Measurements from ENCODE around the gene NDUFB2. TPM values are rescaled to one million over a fixed set of nuclear protein-coding genes. Genes with fewer than 3 reads are reported as not detected.

Gene NDUFB2
- total RNA-seq, 1 donor, result 56.5 TPM

DNA sequence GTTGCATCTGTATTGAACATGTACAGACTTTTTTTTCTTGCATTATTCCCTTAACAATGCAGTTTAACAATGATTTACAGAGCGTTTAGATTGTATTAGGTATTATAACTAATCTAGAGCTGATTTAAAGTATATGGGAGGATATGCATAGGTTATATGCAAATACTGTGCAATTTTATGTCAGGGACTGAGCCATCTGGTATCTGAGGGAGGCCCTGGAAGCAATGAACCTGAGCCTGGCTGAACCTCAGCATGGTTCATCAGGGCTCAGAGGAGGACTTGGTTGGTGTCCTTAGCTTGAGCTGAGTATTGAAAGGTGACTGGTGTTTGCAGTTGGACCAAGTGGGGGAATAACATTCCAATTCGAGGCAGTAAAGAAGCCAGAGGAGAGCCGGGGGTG lies 19.0 kb upstream of the NDUFB2 start:
- H3K4me3 ChIP-seq (ENCODE audit: insufficient read depth, low read length), result no peak overlapping the region
- no peaks in the 10 kb centered on the region for H3K9me3 ChIP-seq (ENCODE audit: low read depth, low read length)
- DNase-seq (ENCODE audit: insufficient read length, low spot score, missing footprints), result no peak
- H3K27ac ChIP-seq (ENCODE audit: low read depth, low read length), result no peak overlapping the region
- peaks cover 8% of the 10 kb centered on the region for H3K4me1 ChIP-seq (ENCODE audit: insufficient read depth, low read length)
- no peaks in the 10 kb centered on the region for H3K79me2 ChIP-seq (ENCODE audit: insufficient read depth, low read length)
- no peak overlapping the region for H2AFZ ChIP-seq (ENCODE audit: low read length)
- no peak overlapping the region for H3K4me2 ChIP-seq (ENCODE audit: insufficient read depth, low read length)
- no peaks in the 10 kb centered on the region for H3K27me3 ChIP-seq (ENCODE audit: insufficient read depth, low read length)
- peaks cover 7% of the 10 kb centered on the region for H3K36me3 ChIP-seq (ENCODE audit: insufficient read depth, low read length)
- H4K20me1 ChIP-seq (ENCODE audit: insufficient read depth, low read length), result peaks cover 4% of the 10 kb centered on the region
- TF ChIP-seq, protein P1, sequence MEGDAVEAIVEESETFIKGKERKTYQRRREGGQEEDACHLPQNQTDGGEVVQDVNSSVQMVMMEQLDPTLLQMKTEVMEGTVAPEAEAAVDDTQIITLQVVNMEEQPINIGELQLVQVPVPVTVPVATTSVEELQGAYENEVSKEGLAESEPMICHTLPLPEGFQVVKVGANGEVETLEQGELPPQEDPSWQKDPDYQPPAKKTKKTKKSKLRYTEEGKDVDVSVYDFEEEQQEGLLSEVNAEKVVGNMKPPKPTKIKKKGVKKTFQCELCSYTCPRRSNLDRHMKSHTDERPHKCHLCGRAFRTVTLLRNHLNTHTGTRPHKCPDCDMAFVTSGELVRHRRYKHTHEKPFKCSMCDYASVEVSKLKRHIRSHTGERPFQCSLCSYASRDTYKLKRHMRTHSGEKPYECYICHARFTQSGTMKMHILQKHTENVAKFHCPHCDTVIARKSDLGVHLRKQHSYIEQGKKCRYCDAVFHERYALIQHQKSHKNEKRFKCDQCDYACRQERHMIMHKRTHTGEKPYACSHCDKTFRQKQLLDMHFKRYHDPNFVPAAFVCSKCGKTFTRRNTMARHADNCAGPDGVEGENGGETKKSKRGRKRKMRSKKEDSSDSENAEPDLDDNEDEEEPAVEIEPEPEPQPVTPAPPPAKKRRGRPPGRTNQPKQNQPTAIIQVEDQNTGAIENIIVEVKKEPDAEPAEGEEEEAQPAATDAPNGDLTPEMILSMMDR (IDR thresholded peaks at IDR 0.05; ENCODE audit: extremely low read depth, low read depth, low read length), result no peak

DNA sequence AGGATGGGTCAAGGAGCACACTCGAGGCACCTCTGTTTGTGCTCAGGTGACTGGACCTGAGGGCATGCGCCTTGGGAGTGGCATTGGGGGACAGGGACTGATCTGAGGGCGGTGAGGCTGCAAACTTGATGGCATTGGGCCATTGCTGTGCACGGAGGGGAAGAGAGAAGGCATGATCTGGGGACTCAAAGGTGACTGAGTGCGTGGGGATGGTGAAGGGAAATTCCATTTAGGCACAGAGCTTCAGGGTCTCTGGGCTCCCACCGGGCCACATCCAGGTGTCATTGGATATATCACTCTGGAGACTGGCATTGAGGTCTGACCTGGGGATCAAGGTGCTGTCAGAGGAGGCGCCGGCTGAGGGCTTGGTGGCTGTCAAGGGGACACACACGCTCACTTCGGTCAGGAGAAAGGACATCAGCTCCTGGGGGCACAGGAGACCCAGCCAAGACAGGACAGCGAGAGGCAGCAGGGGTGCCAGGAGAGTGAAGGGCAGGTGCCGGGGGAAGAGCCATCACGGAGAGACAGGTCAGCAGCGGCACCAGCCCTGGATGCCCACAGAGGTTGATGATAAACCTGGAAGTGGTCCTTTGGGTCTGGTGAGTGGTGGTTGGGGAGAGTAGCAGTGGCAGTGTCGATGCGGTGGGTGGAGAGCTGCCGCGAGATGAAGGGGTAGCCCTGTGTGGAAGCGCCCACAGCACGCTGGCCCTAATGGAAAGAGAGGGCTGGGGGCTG lies 18.3 kb upstream of the NDUFB2 start:
- H4K20me1 ChIP-seq (ENCODE audit: insufficient read depth, low read length), result peaks cover 4% of the 10 kb centered on the region
- peaks cover 8% of the 10 kb centered on the region for H3K4me1 ChIP-seq (ENCODE audit: insufficient read depth, low read length)
- no peaks in the 10 kb centered on the region for H3K27me3 ChIP-seq (ENCODE audit: insufficient read depth, low read length)
- H3K79me2 ChIP-seq (ENCODE audit: insufficient read depth, low read length), result no peaks in the 10 kb centered on the region
- H3K4me2 ChIP-seq (ENCODE audit: insufficient read depth, low read length), result no peak overlapping the region
- no peak overlapping the region for H3K27ac ChIP-seq (ENCODE audit: low read depth, low read length)
- no peaks in the 10 kb centered on the region for H3K9me3 ChIP-seq (ENCODE audit: low read depth, low read length)
- no peak overlapping the region for H3K4me3 ChIP-seq (ENCODE audit: insufficient read depth, low read length)
- H2AFZ ChIP-seq (ENCODE audit: low read length), result no peak overlapping the region
- no peak for DNase-seq (ENCODE audit: insufficient read length, low spot score, missing footprints)
- TF ChIP-seq, protein P1 (IDR thresholded peaks at IDR 0.05; ENCODE audit: extremely low read depth, low read depth, low read length), result no peak
- H3K36me3 ChIP-seq (ENCODE audit: insufficient read depth, low read length), result peaks cover 7% of the 10 kb centered on the region

DNA sequence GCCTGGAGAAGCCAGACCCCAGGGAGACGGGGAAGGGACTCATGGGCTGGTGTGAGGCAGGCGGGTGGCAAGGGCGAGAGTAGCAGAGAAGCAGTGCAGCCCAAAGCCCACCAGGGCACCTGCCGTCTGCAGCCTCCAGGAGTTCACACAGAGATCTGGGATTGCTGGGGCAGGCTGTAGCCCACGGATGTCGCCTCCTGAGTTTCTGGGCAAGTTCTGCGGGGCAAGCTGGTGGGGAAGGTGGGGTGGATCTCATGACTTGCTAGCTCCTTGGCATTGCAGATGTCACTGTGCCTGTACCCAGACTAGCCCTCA lies 17.7 kb upstream of the NDUFB2 start:
- Histone ChIP-seq H3K36me3 (ENCODE audit: insufficient read depth, low read length) (peaks cover 7% of the 10 kb centered on the region), H3K27ac (ENCODE audit: low read depth, low read length) (no peak overlapping the region), H3K9me3 (ENCODE audit: low read depth, low read length) (no peaks in the 10 kb centered on the region), H3K4me1 (ENCODE audit: insufficient read depth, low read length) (peaks cover 4% of the 10 kb centered on the region), H3K4me2 (ENCODE audit: insufficient read depth, low read length) (no peak overlapping the region), H3K79me2 (ENCODE audit: insufficient read depth, low read length) (no peaks in the 10 kb centered on the region), H3K27me3 (ENCODE audit: insufficient read depth, low read length) (no peaks in the 10 kb centered on the region), H3K4me3 (ENCODE audit: insufficient read depth, low read length) (no peak overlapping the region), H4K20me1 (ENCODE audit: insufficient read depth, low read length) (peaks cover 4% of the 10 kb centered on the region), H2AFZ (ENCODE audit: low read length) (no peak overlapping the region)
- TF ChIP-seq, protein P1 (IDR thresholded peaks at IDR 0.05; ENCODE audit: extremely low read depth, low read depth, low read length), result no peak
- no peak for DNase-seq (ENCODE audit: insufficient read length, low spot score, missing footprints)

DNA sequence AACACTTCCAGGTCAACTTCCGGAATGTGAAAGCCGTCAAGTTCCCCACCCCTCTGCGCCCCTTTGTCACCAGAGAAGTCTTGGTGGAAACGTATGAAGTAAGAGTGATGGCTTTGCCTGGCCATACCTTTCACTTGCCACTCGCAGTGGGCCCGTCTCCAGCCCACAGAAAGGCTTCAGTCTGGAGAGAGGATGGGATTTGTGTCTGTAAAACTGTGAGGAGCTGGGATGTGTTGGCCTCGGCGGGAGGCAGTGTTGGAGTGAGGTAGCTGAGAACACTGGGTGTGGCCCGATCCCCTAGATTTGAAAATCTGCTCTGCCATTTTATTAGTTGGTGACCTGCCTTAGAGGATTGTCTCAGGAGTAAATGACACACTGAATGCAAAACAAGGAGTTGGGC lies 17.3 kb upstream of the NDUFB2 start:
- H3K36me3 ChIP-seq (ENCODE audit: insufficient read depth, low read length), result peaks cover 7% of the 10 kb centered on the region
- no peaks in the 10 kb centered on the region for H3K27me3 ChIP-seq (ENCODE audit: insufficient read depth, low read length)
- no peak overlapping the region for H3K4me2 ChIP-seq (ENCODE audit: insufficient read depth, low read length)
- no peaks in the 10 kb centered on the region for H3K79me2 ChIP-seq (ENCODE audit: insufficient read depth, low read length)
- peaks cover 4% of the 10 kb centered on the region for H4K20me1 ChIP-seq (ENCODE audit: insufficient read depth, low read length)
- TF ChIP-seq, protein P1 (IDR thresholded peaks at IDR 0.05; ENCODE audit: extremely low read depth, low read depth, low read length), result no peak
- H2AFZ ChIP-seq (ENCODE audit: low read length), result no peak overlapping the region
- no peak for DNase-seq (ENCODE audit: insufficient read length, low spot score, missing footprints)
- H3K4me3 ChIP-seq (ENCODE audit: insufficient read depth, low read length), result no peak overlapping the region
- peaks cover 3% of the 10 kb centered on the region for H3K4me1 ChIP-seq (ENCODE audit: insufficient read depth, low read length)
- no peaks in the 10 kb centered on the region for H3K9me3 ChIP-seq (ENCODE audit: low read depth, low read length)
- H3K27ac ChIP-seq (ENCODE audit: low read depth, low read length), result no peak overlapping the region
